K562 (cell line): ENCODE measurements around the gene LGR6. TPM values are rescaled to one million over a fixed set of nuclear protein-coding genes. Genes with fewer than 3 reads are reported as not detected.
A peak's percentile ranks its signal among the peaks of the same experiment; 100 is the strongest.

Source experiments
- BHLHE40 ChIP-seq: IDR thresholded peaks from 2 replicates; pipeline ENCODE4 v1.6.1; 2011; ENCODE audit warnings: low read length, improper control_type of control experiment
- NFIC ChIP-seq: fragments of 450-650 bp; IDR thresholded peaks from 2 replicates; pipeline ENCODE4 v1.6.1; 2017; ENCODE audit warnings: mild to moderate bottlenecking, inconsistent platforms
- NFXL1 ChIP-seq: fragments of 450-650 bp; formaldehyde crosslinking; IDR thresholded peaks from 2 replicates; pipeline ENCODE4 v1.4.0; 2021; ENCODE audit warnings: mild to moderate bottlenecking
- NFYB ChIP-seq: IDR thresholded peaks from 2 replicates; pipeline ENCODE4 v1.6.1; 2011; ENCODE audit warnings: mild to moderate bottlenecking, moderate library complexity; ENCODE audit not compliant: insufficient read length; ENCODE audit errors: extremely low read depth
- POLR2AphosphoS2 ChIP-seq: IDR thresholded peaks from 2 replicates; pipeline ENCODE4 v1.6.1; 2012; ENCODE audit warnings: low read length, improper control_type of control experiment
- POLR2AphosphoS5 ChIP-seq: IDR thresholded peaks from 2 replicates; pipeline ENCODE4 v1.6.1; 2011; ENCODE audit warnings: mild to moderate bottlenecking, low read depth, low read length, moderate library complexity; ENCODE audit not compliant: control insufficient read depth, insufficient read depth
- RAD21 ChIP-seq, 2 experiments: fragments of 250-450 bp in 1 of 2; fragments of 450-650 bp in 1 of 2; sonication (Bioruptor Pico) in 1 of 2; formaldehyde crosslinking in 1 of 2; IDR thresholded peaks in 1 of 2; conservative IDR thresholded peaks in 1 of 2; 2 replicates each; pipeline versions ENCODE4 v1.4.0 to v1.8.0; 2020 to 2022; ENCODE audit warnings: mild to moderate bottlenecking in 2 of 2, moderate library complexity in 1 of 2
- SIX5 ChIP-seq, 2 experiments: IDR thresholded peaks; 2 replicates each; pipeline ENCODE4 v1.6.1; 2011; ENCODE audit warnings: low read length in 2 of 2, borderline replicate concordance in 1 of 2, low read depth in 1 of 2, mild to moderate bottlenecking in 1 of 2, moderate library complexity in 1 of 2; ENCODE audit not compliant: insufficient read depth in 1 of 2
- SRF ChIP-seq, 2 experiments: fragments of 250-450, 450-650 bp in 1 of 2; sonication (Bioruptor Pico) in 1 of 2; sonication (generic) in 1 of 2; formaldehyde crosslinking; IDR thresholded peaks; 2 replicates each; pipeline versions ENCODE4 v1.5.0 to v1.5.1; 2020 to 2022; ENCODE audit warnings: mild to moderate bottlenecking in 1 of 2, missing genetic modification reagents in 1 of 2
- TEAD2 ChIP-seq: fragments of 450-650 bp; IDR thresholded peaks from 2 replicates; pipeline ENCODE4 v1.6.1; 2016; ENCODE audit warnings: missing genetic modification characterization, control low read depth, missing compliant biosample characterization
- YY1 ChIP-seq, 3 experiments: IDR thresholded peaks; 2 replicates each; pipeline ENCODE4 v1.6.1; 2011; ENCODE audit warnings: low read length in 2 of 3, mild to moderate bottlenecking in 2 of 3, moderate library complexity in 2 of 3, borderline replicate concordance in 1 of 3, control low read depth in 1 of 3, low read depth in 1 of 3; ENCODE audit not compliant: insufficient read depth in 3 of 3, insufficient replicate concordance in 2 of 3, control insufficient read depth in 1 of 3, insufficient read length in 1 of 3; ENCODE audit errors: extremely low read depth in 1 of 3
- polyA plus RNA-seq, 8 experiments: library from polyadenylated mRNA; depleted of rRNA in 4 of 8; stranded (reverse) in 5 of 8; unstranded in 3 of 8; fragments of >200 nt; fragmentation: Nextera tagmentation in 2 of 8; fragmentation: Illumina TruSeq in 1 of 8; extraction: Ambion mirVana in 2 of 8; extraction: Trizol in 1 of 8; gene quantifications; 2 replicates each; pipeline versions ENCODE4 v1.2.1 to v1.2.3, GENCODE V29; 2011 to 2014; ENCODE audit warnings: inconsistent platforms in 1 of 8, missing spikeins in 1 of 8
- total RNA-seq, 7 experiments: library from RNA; depleted of rRNA in 6 of 7; stranded (reverse); fragments of >200 nt in 6 of 7; fragmentation: Illumina TruSeq in 2 of 7; extraction: Trizol in 2 of 7; gene quantifications; 2 replicates each; pipeline versions ENCODE4 v1.2.1 to v1.2.3, GENCODE V29; 2011 to 2021; ENCODE audit warnings: low replicate concordance in 1 of 7
- TF ChIP-seq, protein P1 (sequence below), 3 experiments: IDR thresholded peaks in 2 of 3; conservative IDR thresholded peaks in 1 of 3; 2 replicates each; pipeline ENCODE4 v1.5.1; 2011 to 2012; ENCODE audit warnings: low read length in 3 of 3, mild to moderate bottlenecking in 3 of 3, control low read depth in 2 of 3, improper control_type of control experiment in 1 of 3, inconsistent platforms in 1 of 3, low read depth in 1 of 3, mixed read lengths in 1 of 3, moderate library complexity in 1 of 3; ENCODE audit not compliant: insufficient read depth in 2 of 3
- TF ChIP-seq, protein P2 (sequence below), 2 experiments: fragments of 450-650 bp; formaldehyde crosslinking in 1 of 2; IDR thresholded peaks; 2 replicates each; pipeline versions ENCODE4 v1.4.0 to v1.6.1; 2014 to 2020; ENCODE audit warnings: mild to moderate bottlenecking in 2 of 2, borderline replicate concordance in 1 of 2, low read depth in 1 of 2

The LGR6 gene
- total and polyA plus RNA-seq, 9 of the 15 experiments (the other 6 are each of a cell fraction or from before 2014, with no cell fraction given): 0.01 to 0.54 (median 0.17) TPM; not detected in 1

DNA sequence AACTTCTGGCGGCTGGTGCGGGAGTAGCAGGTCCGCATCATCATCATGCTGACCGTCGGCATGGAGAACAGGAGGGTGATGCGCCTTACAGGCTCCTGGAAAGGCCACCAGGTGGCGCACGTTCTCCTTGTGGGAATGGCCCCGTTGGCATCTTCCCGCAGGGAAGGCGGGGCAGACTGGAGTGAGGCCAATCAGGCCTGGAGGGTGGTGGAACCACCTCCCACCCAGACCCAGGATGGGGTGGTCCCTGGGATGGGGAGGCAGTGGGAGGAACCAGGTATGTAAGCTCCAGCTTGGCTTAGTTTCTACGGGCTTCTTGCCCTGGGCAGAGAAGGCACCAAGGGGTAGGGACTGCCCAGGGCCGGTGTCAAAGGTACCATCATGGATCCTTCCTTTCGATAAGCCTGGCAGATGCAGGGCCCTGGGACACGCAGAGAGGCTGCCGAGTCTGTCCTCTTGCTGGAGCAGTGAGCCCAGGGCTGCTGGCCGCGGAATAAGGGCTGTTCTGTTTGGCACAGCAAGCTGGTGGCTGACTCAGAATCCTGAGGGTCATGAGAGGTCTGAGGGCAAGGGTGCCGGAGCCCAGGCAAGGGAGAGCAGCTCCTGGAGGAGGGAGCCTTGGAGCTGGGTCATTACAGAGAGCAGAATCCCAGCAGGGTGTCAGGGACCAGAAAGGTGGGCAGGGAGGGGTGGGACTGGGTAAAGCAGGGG lies 8.7 kb upstream of the LGR6 start (continued):
- no peak for TF ChIP-seq NFXL1
- 0 out of 4 replicates have a peak, but pooled peaks of 1 of the 2 experiments have one; percentile 21 for TF ChIP-seq SRF (CRISPR knock-in tag; IDR thresholded peaks at IDR 0.05)
- TF ChIP-seq POLR2AphosphoS5: peak; percentile 20; the same call in 1 of the 2 replicates
- TF ChIP-seq NFIC: peak; percentile 53
- TF ChIP-seq RAD21 (CRISPR knock-in tag; conservative IDR thresholded peaks at IDR 0.05 in 1 of 2, IDR thresholded peaks at IDR 0.05 in 1 of 2): peak in 1 of 2 experiments; percentile 55; a peak in 3 of 4 replicates
- TF ChIP-seq, protein P1, sequence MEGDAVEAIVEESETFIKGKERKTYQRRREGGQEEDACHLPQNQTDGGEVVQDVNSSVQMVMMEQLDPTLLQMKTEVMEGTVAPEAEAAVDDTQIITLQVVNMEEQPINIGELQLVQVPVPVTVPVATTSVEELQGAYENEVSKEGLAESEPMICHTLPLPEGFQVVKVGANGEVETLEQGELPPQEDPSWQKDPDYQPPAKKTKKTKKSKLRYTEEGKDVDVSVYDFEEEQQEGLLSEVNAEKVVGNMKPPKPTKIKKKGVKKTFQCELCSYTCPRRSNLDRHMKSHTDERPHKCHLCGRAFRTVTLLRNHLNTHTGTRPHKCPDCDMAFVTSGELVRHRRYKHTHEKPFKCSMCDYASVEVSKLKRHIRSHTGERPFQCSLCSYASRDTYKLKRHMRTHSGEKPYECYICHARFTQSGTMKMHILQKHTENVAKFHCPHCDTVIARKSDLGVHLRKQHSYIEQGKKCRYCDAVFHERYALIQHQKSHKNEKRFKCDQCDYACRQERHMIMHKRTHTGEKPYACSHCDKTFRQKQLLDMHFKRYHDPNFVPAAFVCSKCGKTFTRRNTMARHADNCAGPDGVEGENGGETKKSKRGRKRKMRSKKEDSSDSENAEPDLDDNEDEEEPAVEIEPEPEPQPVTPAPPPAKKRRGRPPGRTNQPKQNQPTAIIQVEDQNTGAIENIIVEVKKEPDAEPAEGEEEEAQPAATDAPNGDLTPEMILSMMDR (IDR thresholded peaks at IDR 0.05 in 2 of 3, conservative IDR thresholded peaks at IDR 0.05 in 1 of 3; ENCODE audit: insufficient read depth in 2 of 3, low read depth in 1 of 3, low read length in 3 of 3): peak; percentile 96
- TF ChIP-seq, protein P2, sequence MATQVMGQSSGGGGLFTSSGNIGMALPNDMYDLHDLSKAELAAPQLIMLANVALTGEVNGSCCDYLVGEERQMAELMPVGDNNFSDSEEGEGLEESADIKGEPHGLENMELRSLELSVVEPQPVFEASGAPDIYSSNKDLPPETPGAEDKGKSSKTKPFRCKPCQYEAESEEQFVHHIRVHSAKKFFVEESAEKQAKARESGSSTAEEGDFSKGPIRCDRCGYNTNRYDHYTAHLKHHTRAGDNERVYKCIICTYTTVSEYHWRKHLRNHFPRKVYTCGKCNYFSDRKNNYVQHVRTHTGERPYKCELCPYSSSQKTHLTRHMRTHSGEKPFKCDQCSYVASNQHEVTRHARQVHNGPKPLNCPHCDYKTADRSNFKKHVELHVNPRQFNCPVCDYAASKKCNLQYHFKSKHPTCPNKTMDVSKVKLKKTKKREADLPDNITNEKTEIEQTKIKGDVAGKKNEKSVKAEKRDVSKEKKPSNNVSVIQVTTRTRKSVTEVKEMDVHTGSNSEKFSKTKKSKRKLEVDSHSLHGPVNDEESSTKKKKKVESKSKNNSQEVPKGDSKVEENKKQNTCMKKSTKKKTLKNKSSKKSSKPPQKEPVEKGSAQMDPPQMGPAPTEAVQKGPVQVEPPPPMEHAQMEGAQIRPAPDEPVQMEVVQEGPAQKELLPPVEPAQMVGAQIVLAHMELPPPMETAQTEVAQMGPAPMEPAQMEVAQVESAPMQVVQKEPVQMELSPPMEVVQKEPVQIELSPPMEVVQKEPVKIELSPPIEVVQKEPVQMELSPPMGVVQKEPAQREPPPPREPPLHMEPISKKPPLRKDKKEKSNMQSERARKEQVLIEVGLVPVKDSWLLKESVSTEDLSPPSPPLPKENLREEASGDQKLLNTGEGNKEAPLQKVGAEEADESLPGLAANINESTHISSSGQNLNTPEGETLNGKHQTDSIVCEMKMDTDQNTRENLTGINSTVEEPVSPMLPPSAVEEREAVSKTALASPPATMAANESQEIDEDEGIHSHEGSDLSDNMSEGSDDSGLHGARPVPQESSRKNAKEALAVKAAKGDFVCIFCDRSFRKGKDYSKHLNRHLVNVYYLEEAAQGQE (IDR thresholded peaks at IDR 0.05; ENCODE audit: borderline replicate concordance): peak; percentile 34; the same call in 1 of the 2 replicates
- TF ChIP-seq, protein P2 (CRISPR knock-in tag; IDR thresholded peaks at IDR 0.05; ENCODE audit: low read depth): no peak
- TF ChIP-seq BHLHE40: 0 out of 2 replicates have a peak, but pooled peaks have one; percentile 28
- no peak for TF ChIP-seq SIX5 (IDR thresholded peaks at IDR 0.05; ENCODE audit: borderline replicate concordance in 1 of 2, insufficient read depth in 1 of 2, low read depth in 1 of 2, low read length in 2 of 2)
- no peak for TF ChIP-seq NFYB
- no peak for TF ChIP-seq TEAD2 (tag)
- peak in 1 of 3 experiments; percentile 55 for TF ChIP-seq YY1 (IDR thresholded peaks at IDR 0.05; ENCODE audit: borderline replicate concordance in 1 of 3, control insufficient read depth in 1 of 3, extremely low read depth in 1 of 3, insufficient read depth in 3 of 3, insufficient read length in 1 of 3, insufficient replicate concordance in 2 of 3, low read depth in 1 of 3, low read length in 2 of 3)
- TF ChIP-seq POLR2AphosphoS2: peak; percentile 81; the same call in 1 of the 2 replicates
